BLaER1 (cell line): Measurements from ENCODE around the gene LRRC18.

ENCODE experiments used
- H3K27ac ChIP-seq: shearing (Covaris generic); formaldehyde crosslinking; 2 replicates; pipeline ENCODE4 v1.8.1; 2022
- H3K27me3 ChIP-seq: shearing (Covaris generic); formaldehyde crosslinking; 2 replicates; pipeline ENCODE4 v1.8.1; 2022
- H3K36me3 ChIP-seq: shearing (Covaris generic); formaldehyde crosslinking; 2 replicates; pipeline ENCODE4 v1.8.1; 2022
- H3K4me1 ChIP-seq: shearing (Covaris generic); formaldehyde crosslinking; 2 replicates; pipeline ENCODE4 v1.8.1; 2022
- H3K4me2 ChIP-seq: shearing (Covaris generic); formaldehyde crosslinking; 2 replicates; pipeline ENCODE4 v1.8.1; 2022
- H3K4me3 ChIP-seq: shearing (Covaris generic); formaldehyde crosslinking; 2 replicates; pipeline ENCODE4 v1.8.1; 2022
- H3K9ac ChIP-seq: shearing (Covaris generic); formaldehyde crosslinking; 2 replicates; pipeline ENCODE4 v1.8.1; 2022
- H3K9me3 ChIP-seq: shearing (Covaris generic); formaldehyde crosslinking; 2 replicates; pipeline ENCODE4 v1.8.1; 2022
- H4K20me1 ChIP-seq: shearing (Covaris generic); formaldehyde crosslinking; 2 replicates; pipeline ENCODE4 v1.8.1; 2022
- Cebpa-rat ChIP-seq: shearing (Covaris generic); IDR thresholded peaks from 2 replicates; pipeline ENCODE4 v1.8.1; 2022

LRRC18 gene

DNA sequence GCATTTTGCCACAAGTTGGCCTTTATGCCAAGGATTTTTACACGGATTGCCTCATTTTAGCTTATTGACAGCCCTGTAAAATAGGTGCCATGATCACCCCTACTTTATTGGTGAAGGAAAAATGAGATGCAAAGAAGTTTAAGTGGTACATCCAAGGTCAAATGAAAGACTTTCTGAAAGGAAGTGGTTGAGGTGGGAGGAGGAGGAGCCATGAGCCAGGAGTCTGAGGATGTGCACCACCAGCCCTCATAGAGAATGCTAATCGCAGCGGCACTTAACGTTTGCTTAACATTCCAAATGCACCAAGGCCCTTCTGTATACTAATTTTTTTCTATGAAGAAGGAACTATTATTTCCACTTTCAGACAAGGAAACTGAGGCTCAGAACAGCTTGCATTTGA is 31.0 kb upstream of the LRRC18 start:
- no peak for TF ChIP-seq Cebpa-rat
- H3K9ac ChIP-seq = no peak overlapping the region
- no peaks in the 10 kb centered on the region for H3K4me1 ChIP-seq
- H3K4me2 ChIP-seq = no peak overlapping the region
- H3K27me3 ChIP-seq = no peaks in the 10 kb centered on the region
- peaks cover 14% of the 10 kb centered on the region; the same call in 1 of the 2 replicates for H3K36me3 ChIP-seq
- H4K20me1 ChIP-seq = no peaks in the 10 kb centered on the region
- no peak overlapping the region for H3K4me3 ChIP-seq
- no peak overlapping the region for H3K27ac ChIP-seq
- H3K9me3 ChIP-seq = peaks cover 6% of the 10 kb centered on the region; the same call in 1 of the 2 replicates

DNA sequence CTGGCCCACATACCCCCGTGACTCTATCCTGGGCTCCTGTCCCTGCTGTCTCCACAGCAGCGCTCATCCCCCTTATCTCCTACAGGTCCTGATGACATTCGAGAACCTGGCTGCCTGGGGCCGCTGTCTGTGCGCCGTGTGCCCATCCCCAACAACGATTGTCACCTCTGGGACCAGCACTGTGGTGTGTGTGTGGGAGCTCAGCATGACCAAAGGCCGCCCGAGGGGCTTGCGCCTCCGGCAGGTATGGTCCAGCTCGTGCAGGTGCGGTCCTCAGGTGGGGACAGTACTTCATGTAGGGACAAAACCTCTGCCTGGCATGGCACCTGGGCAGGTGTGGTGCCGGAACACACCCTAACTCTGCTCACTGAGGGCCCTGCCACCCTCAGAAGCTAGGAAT is 30.4 kb upstream of the LRRC18 start:
- no peak overlapping the region for H3K27ac ChIP-seq
- no peaks in the 10 kb centered on the region for H3K4me1 ChIP-seq
- no peaks in the 10 kb centered on the region for H3K27me3 ChIP-seq
- H3K36me3 ChIP-seq = peaks cover 14% of the 10 kb centered on the region; the same call in 1 of the 2 replicates
- no peak overlapping the region for H3K4me3 ChIP-seq
- H3K9me3 ChIP-seq = peaks cover 6% of the 10 kb centered on the region; the same call in 1 of the 2 replicates
- TF ChIP-seq Cebpa-rat = no peak
- no peaks in the 10 kb centered on the region for H4K20me1 ChIP-seq
- H3K9ac ChIP-seq = no peak overlapping the region
- no peak overlapping the region for H3K4me2 ChIP-seq

DNA sequence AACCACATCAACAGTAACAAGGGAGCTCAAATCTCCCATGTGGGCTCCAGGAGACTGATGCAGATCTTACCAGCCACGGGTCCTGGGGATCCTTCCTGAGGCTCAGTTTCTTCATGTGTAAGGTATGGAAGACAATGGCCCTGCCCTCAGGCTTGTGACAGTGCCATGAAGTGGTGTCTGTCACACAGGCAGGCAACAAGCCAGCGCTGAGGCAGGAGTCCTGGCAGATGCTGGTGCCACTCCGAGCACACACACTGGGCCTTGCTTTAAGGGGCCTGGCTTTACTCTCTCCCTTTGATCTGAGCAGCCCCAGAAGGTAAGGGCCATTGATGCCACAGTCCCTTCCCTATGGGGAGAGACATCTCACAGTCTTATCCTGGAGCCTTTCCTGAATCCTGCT is 28.4 kb upstream of the LRRC18 start:
- Histone ChIP-seq H3K9me3 (peaks cover 6% of the 10 kb centered on the region; the same call in 1 of the 2 replicates), H3K4me3 (no peak overlapping the region), H3K4me1 (no peaks in the 10 kb centered on the region), H3K27ac (no peak overlapping the region), H4K20me1 (no peaks in the 10 kb centered on the region), H3K4me2 (no peak overlapping the region), H3K9ac (no peak overlapping the region), H3K27me3 (no peaks in the 10 kb centered on the region), H3K36me3 (peaks cover 8% of the 10 kb centered on the region; the same call in 1 of the 2 replicates)
- no peak for TF ChIP-seq Cebpa-rat

DNA sequence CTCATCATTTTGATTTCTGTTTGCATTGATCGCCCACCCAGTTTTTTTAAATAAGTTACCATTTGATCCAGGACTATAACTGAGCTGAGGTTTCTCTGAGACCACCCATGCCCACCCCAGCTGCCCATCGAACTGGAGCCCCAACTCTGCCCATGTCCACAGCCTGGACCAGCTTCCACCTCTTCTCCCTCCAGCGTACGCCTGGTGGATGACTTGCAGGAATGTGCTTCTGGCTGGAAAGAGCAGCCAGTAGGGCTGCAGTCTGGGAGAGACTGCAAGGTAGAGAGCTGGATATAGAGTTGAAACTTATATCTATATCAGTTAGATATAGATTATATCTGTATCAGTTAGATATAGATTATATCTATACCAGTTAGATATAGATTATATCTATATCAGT is 25.8 kb upstream of the LRRC18 start:
- no peak overlapping the region for H3K4me3 ChIP-seq
- H3K4me2 ChIP-seq = no peak overlapping the region
- H3K4me1 ChIP-seq = no peaks in the 10 kb centered on the region
- no peak for TF ChIP-seq Cebpa-rat
- H3K36me3 ChIP-seq = peaks cover 5% of the 10 kb centered on the region; the same call in 1 of the 2 replicates
- no peaks in the 10 kb centered on the region for H4K20me1 ChIP-seq
- H3K9ac ChIP-seq = no peak overlapping the region
- H3K9me3 ChIP-seq = no peaks in the 10 kb centered on the region
- no peak overlapping the region for H3K27ac ChIP-seq
- no peaks in the 10 kb centered on the region for H3K27me3 ChIP-seq

DNA sequence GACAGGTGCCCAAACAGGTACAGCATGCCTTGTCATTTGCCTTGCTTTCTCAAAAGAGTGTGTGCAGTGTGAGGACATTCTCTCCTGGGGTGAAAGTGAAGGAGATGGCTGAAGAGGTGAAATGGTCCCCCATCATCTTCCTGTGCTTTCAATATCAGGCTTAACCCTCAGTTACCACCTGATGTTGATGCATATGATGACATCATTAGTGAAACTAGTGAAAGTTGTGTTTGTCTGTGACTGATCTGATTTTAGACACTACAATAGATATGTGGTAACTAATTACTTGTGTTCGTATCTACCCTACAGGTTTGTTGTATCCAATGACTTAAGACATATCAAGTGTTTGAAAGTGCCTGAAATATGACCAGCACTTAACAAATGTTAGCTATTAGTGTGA is 24.4 kb upstream of the LRRC18 start:
- no peak for TF ChIP-seq Cebpa-rat
- no peaks in the 10 kb centered on the region for H4K20me1 ChIP-seq
- no peaks in the 10 kb centered on the region for H3K36me3 ChIP-seq
- H3K4me1 ChIP-seq = no peaks in the 10 kb centered on the region
- no peak overlapping the region for H3K9ac ChIP-seq
- no peaks in the 10 kb centered on the region for H3K27me3 ChIP-seq
- no peaks in the 10 kb centered on the region for H3K9me3 ChIP-seq
- H3K4me2 ChIP-seq = no peak overlapping the region
- H3K27ac ChIP-seq = no peak overlapping the region
- no peak overlapping the region for H3K4me3 ChIP-seq

DNA sequence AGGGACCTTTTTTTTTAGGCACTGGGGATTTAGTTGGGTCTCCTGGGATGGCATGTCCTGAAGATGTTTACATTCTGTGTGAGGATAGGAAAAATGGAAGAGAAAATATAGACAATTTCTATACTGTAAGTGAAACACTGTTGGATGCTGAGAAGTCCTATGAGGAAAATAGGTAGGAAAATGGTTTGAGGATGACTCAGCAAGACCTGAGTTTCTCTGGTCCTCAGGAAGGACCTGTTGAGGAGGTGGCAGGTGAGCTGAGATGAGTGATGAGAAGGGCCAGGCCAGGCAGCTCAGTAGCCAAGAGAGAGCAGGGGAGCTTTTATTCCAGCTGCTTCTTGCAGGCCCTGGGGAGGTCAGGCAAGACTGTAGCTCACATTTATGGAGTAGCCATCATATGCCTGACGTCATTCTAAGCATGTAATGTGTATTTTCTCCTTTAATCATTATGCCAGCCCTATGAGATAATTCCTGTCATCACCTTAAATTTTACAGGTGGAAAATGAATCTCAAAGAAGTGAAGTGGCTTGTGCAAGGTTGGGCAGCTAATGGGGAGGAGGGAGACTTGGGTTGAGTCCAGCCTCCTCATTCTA is 19.1 kb upstream of the LRRC18 start:
- Histone ChIP-seq H4K20me1 (no peaks in the 10 kb centered on the region), H3K4me2 (no peak overlapping the region), H3K9ac (no peak overlapping the region), H3K4me3 (no peak overlapping the region), H3K27me3 (no peaks in the 10 kb centered on the region), H3K36me3 (no peaks in the 10 kb centered on the region), H3K27ac (no peak overlapping the region), H3K9me3 (no peaks in the 10 kb centered on the region), H3K4me1 (0 out of 2 replicates have a peak, but pooled peaks cover 5% of the 10 kb centered on the region)
- no peak for TF ChIP-seq Cebpa-rat

DNA sequence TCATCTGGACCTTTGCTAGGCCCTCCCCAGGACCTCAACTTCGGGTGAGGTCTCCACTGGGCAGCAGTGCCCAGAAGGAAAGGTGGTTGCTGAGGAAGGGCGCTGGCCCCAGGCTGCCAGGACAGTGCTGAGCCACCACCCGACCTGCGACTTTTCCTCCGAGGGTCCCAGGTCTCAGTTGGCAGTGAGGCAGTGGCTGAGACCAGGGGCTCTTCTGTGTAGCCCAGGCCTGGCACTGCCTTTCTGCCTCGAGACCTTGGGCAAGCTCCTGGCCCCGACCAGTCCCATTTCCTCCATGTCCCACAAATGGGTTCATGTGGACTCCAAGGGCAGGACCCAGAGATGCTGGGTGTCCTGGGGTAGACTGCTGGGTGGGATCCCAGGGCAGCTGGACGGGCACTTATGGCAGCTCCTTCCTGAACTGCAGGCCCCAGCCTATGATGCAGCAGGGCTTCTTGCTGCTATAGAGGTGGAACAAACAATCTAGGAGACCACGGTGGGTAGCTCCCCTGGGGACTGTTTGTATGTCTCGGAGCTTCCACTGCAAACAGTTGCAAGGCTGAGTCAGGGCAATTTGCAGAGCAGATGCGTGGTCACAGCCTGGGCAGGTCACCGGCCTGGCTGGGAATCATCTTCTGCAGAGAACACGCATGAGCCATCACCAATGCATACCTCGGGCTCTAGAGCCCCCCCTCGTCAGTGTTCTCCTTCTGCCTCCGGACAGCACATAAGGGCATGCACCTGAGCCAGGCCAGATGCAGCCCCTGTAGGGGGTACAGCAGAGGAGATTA is 17.9 kb upstream of the LRRC18 start:
- Histone ChIP-seq H3K4me3 (no peak overlapping the region), H3K9ac (no peak overlapping the region), H3K4me2 (no peak overlapping the region), H3K27me3 (no peaks in the 10 kb centered on the region), H3K4me1 (0 out of 2 replicates have a peak, but pooled peaks cover 5% of the 10 kb centered on the region), H3K36me3 (no peaks in the 10 kb centered on the region), H4K20me1 (no peaks in the 10 kb centered on the region), H3K9me3 (no peaks in the 10 kb centered on the region), H3K27ac (no peak overlapping the region)
- no peak for TF ChIP-seq Cebpa-rat

DNA sequence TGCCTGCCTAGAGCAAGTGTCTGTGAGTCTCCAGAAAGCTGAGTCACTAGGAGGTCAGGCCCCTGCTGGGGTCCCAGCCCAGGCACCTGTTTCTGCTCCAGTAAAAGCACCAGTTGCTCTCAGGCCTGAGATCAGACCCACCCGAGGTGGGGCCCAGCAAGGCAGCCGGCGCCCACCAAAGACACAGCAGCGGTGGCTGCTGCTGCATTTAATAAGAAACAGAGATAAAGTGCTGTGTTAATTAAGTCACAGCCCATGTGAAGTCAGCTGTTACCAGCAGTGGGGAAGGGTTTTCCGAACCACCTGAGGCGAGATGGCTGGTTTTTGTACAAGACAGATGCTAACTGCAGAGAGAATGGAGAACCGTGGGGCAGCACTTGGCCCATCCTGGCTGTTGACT is 12.1 kb upstream of the LRRC18 start:
- H3K36me3 ChIP-seq = no peaks in the 10 kb centered on the region
- H3K9ac ChIP-seq = no peak overlapping the region
- no peaks in the 10 kb centered on the region for H3K27me3 ChIP-seq
- no peak overlapping the region for H3K4me2 ChIP-seq
- no peak overlapping the region for H3K4me3 ChIP-seq
- H4K20me1 ChIP-seq = no peaks in the 10 kb centered on the region
- no peaks in the 10 kb centered on the region for H3K9me3 ChIP-seq
- H3K27ac ChIP-seq = no peak overlapping the region
- no peak for TF ChIP-seq Cebpa-rat
- no peaks in the 10 kb centered on the region for H3K4me1 ChIP-seq

DNA sequence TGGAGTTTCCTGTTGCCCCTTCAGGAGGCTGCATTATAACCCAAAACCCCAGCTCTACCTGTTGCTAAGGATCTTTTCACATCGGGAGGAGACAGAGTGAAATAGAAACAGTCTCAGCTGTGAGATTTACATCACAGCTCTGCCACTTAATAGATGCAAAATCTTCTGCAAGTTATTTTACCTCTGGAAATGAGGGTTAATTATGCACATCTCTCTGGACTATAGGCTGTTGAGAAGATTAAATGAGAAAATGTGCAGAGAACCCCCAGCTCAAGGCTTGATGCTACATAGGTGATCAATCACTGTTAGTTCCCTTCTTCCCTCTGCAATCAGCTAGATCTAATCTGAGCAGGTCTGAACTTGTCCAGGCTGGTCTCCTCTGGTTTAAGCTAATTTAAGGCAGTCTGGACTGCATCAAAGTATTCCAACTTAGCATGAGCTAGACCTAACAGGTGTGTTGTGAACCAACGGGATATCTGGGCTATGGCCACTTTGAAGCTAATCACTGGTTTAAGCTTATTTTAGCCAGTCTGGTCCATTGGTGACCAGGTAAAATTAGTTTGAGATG is 8.9 kb upstream of the LRRC18 start:
- TF ChIP-seq Cebpa-rat = no peak
- Histone ChIP-seq H3K4me1 (no peaks in the 10 kb centered on the region), H3K4me2 (no peak overlapping the region), H3K27ac (no peak overlapping the region), H3K9me3 (no peaks in the 10 kb centered on the region), H3K36me3 (no peaks in the 10 kb centered on the region), H4K20me1 (no peaks in the 10 kb centered on the region), H3K27me3 (no peaks in the 10 kb centered on the region), H3K4me3 (no peak overlapping the region), H3K9ac (no peak overlapping the region)

DNA sequence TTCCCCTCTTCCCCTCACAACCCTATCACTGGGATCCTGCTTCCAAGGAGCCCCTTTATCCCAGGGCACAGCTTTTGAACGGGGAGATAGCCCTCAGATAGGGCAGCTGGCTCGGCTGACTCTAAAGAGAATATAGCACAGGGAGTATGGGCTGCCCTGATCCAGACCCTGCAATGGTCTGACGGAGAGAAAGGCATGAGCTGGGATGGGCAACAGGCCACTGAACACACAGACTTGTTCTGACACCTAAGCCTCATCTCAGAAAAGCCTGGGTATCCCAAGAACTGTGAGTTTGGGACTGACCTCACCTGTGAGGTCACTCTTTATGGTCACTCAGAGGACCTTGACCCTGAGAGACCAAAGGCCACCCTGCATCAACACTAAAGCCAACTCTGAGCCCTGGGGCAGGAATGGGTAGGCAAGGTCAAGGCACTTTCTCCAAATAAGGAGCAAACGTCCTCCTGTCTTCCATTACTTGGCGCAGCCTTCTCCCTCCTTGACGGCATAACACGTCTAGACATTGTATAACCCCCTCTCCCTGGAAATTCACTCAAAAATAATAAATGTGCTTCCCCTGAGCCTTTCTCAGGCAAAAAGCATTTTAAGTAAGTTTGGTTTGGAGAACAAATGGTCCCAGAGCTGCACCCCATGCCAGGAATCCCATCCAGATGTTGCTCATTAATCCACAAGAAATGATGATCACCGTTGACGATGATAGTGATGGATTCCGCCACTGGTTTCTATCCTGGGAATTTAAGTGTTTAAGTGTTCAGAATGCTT is 8.2 kb upstream of the LRRC18 start:
- H4K20me1 ChIP-seq = no peaks in the 10 kb centered on the region
- H3K4me2 ChIP-seq = no peak overlapping the region
- no peak overlapping the region for H3K4me3 ChIP-seq
- no peaks in the 10 kb centered on the region for H3K27me3 ChIP-seq
- no peak overlapping the region for H3K27ac ChIP-seq
- H3K9me3 ChIP-seq = no peaks in the 10 kb centered on the region
- TF ChIP-seq Cebpa-rat = no peak
- no peaks in the 10 kb centered on the region for H3K36me3 ChIP-seq
- no peak overlapping the region for H3K9ac ChIP-seq
- no peaks in the 10 kb centered on the region for H3K4me1 ChIP-seq
